Left ventricle myocardium inferior (tissue), 1 donor: Measurements from ENCODE around the gene APPL1. TPM values are rescaled to one million over a fixed set of nuclear protein-coding genes. Genes with fewer than 3 reads are reported as not detected.
A peak's percentile ranks its signal among the peaks of the same experiment; 100 is the strongest.

Source experiments
- DNase-seq: peaks from one replicate; pipeline ENCODE4 v3.0.0-alpha.2; 2020
- H3K27ac ChIP-seq: fragments of 200-600 bp; replicated peaks from 2 replicates; pipeline ENCODE4 v1.8.0; 2021
- H3K27me3 ChIP-seq: fragments of 200-600 bp; 2 replicates; pipeline ENCODE4 v1.8.0; 2021; ENCODE audit warnings: low read depth
- H3K36me3 ChIP-seq: fragments of 200-600 bp; 2 replicates; pipeline ENCODE4 v1.8.0; 2021
- H3K4me1 ChIP-seq: fragments of 200-600 bp; 2 replicates; pipeline ENCODE4 v1.8.0; 2021
- H3K4me3 ChIP-seq: fragments of 200-600 bp; 2 replicates; pipeline ENCODE4 v1.8.0; 2021; ENCODE audit warnings: mild to moderate bottlenecking, moderate library complexity
- H3K9me3 ChIP-seq: fragments of 200-600 bp; replicated peaks from 2 replicates; pipeline ENCODE4 v1.8.0; 2021
- CTCF ChIP-seq: fragments of 200-600 bp; IDR thresholded peaks from 2 replicates; pipeline ENCODE4 v1.8.0; 2021; ENCODE audit warnings: antibody characterized with exemption, mild to moderate bottlenecking, borderline replicate concordance
- intact Hi-C: fragments of 100-400 bp; cut with micrococcal nuclease; formaldehyde crosslinking; loops from one replicate; pipeline ENCODE4 v1.11.0; 2022
- total RNA-seq: library from RNA; stranded (reverse); fragmentation: NEBNext Ultra II Directional; extraction: Animal tissue kit (Norgen Biotek cat#: 25700); gene quantifications from one replicate; pipeline ENCODE4 v1.2.1, GENCODE V29; 2021
- donor health status: DM: no; HTN: yes; CAD: no; lungs with severe emphysema.

Gene APPL1
- total RNA-seq, 1 donor from 2014 or later, result 51.4 TPM

GRCh38 chr3:57283334-57283733 is 55.8 kb downstream of the APPL1 start:
- no peak for DNase-seq
- Histone ChIP-seq H3K4me1 (no peaks in the 10 kb centered on the region), H3K36me3 (peaks cover 17% of the 10 kb centered on the region), H3K4me3 (no peak overlapping the region), H3K27ac (no peak overlapping the region), H3K27me3 (no peaks in the 10 kb centered on the region), H3K9me3 (no peaks in the 10 kb centered on the region)
- intact Hi-C loops, result no loop called here
- TF ChIP-seq CTCF, result no peak

DNA sequence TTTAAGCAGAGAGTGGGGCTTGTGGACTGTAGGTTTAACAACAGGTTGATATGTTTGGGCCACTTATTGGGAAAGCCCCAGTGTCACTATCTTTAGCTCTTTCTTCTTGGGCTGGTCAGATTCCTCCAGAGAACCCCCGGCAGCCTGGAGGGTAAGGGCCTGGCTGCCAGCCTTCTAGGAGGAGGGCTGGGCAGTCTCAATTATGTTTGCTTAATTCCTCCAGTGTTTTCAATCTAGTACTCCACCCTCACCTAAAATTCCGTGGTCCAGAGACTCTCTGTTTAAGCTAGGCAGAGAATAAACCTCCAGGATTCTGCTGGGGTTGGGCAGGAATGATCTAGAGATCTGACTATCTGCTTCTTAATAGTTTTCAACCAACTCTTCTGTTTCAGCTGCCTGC is 59.7 kb downstream of the APPL1 start:
- no peak overlapping the region for H3K4me3 ChIP-seq
- intact Hi-C loops, result no loop called here
- no peaks in the 10 kb centered on the region for H3K36me3 ChIP-seq
- H3K27ac ChIP-seq, result no peak overlapping the region
- H3K27me3 ChIP-seq, result no peaks in the 10 kb centered on the region
- TF ChIP-seq CTCF, result no peak
- no peak for DNase-seq
- H3K9me3 ChIP-seq, result no peaks in the 10 kb centered on the region
- no peaks in the 10 kb centered on the region for H3K4me1 ChIP-seq

DNA sequence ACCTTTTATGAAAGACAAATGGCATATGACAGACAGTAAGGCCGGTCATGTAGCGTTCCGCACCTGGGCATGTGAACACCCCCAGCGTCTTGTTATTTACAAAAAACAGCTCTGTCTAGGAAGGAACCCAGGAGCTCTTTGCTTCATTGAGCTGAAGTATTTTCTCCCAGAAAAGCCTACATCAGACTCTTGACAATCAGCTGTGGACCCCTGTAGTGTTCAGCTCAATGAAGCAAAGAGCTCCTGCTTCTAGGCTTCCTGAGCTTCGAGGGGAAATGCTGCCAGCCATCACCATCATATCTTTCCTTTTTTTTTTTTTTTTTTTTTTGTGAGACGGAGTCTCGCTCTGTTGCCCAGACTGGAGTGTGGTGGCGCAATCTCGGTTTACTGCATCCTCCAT is 60.9 kb downstream of the APPL1 start:
- no peak for DNase-seq
- intact Hi-C loops, result no loop called here
- TF ChIP-seq CTCF, result no peak
- Histone ChIP-seq H3K4me3 (no peak overlapping the region), H3K27ac (no peak overlapping the region), H3K9me3 (no peaks in the 10 kb centered on the region), H3K4me1 (no peaks in the 10 kb centered on the region), H3K27me3 (no peaks in the 10 kb centered on the region), H3K36me3 (no peaks in the 10 kb centered on the region)

DNA sequence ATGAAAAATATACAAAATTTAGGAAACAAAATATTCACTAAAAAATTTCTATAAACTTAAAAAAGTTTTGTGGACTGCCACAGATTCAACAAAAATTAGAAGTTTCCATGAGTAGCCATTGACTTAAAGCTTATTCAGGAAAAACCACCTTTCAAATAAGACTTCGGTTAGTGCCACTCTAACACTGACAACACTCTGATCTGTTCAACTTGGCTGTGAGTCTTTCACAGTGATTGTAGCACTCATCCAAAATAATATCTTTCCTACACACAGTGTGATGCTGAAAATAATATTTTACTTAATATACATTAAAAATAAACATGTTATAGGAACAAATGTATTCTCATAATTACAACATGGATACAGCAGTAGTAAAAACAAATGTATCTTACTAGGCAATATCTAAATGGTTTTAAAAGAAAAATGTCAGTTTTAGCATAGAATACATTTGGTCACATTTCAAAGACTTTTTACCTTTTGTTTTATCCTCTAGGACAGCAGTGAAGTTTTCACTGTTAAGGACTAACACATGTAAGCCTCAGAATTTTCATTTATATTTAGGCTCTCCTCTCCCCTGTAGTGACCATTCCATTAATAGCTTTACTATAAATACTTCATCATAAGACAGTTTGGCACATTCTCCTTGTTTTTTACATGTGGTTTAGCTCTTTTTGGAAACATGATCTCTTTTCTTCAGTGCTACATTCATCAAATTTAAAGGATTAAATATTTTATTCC is 64.8 kb downstream of the APPL1 start, which contains the start of gene ASB14:
ASB14 (minus strand) TSS at position 527 of the 738 bp plus-strand sequence. CDS start 652 bp downstream, outside the sequence.
- no peak for DNase-seq
- Histone ChIP-seq H3K4me1 (peaks cover 7% of the 10 kb centered on the region), H3K27me3 (no peaks in the 10 kb centered on the region), H3K36me3 (no peaks in the 10 kb centered on the region), H3K9me3 (no peaks in the 10 kb centered on the region), H3K27ac (peak within 1 kb of the TSS; percentile 70), H3K4me3 (peak within 1 kb of the TSS; percentile 57)
- no peak for TF ChIP-seq CTCF
- intact Hi-C loops, result no loop called here

GRCh38 chr3:57292897-57293526 is 65.5 kb downstream of the APPL1 start:
- no peaks in the 10 kb centered on the region for H3K36me3 ChIP-seq

More at GRCh38 chr3:57292897-57293526, 65.5 kb downstream of the APPL1 start:
- Histone ChIP-seq H3K4me1 (peaks cover 7% of the 10 kb centered on the region), H3K27ac (peak overlapping the region; percentile 70), H3K9me3 (no peaks in the 10 kb centered on the region), H3K27me3 (no peaks in the 10 kb centered on the region), H3K4me3 (peak overlapping the region; percentile 57)
- no peak for TF ChIP-seq CTCF
- DNase-seq, result no peak
- intact Hi-C loops, result no loop called here
